IPS-18a (cell line): ENCODE results near the gene SYNJ2.

Experiments used
- H3K27ac ChIP-seq: one replicate; pipeline ENCODE4 v1.5.1; 2013; ENCODE audit warnings: low read length
- H3K27me3 ChIP-seq: one replicate; pipeline ENCODE4 v1.6.1; 2013; ENCODE audit warnings: mild to moderate bottlenecking, low read length; ENCODE audit not compliant: control insufficient read depth, insufficient read depth
- H3K36me3 ChIP-seq: one replicate; pipeline ENCODE4 v1.6.1; 2013; ENCODE audit warnings: low read depth, low read length; ENCODE audit not compliant: control insufficient read depth
- H3K4me1 ChIP-seq: one replicate; pipeline ENCODE4 v1.6.1; 2013; ENCODE audit warnings: low read depth, low read length; ENCODE audit not compliant: control insufficient read depth
- H3K4me3 ChIP-seq: one replicate; pipeline ENCODE4 v1.5.1; 2013; ENCODE audit warnings: low read length
- H3K9ac ChIP-seq: one replicate; pipeline ENCODE4 v1.6.1; 2013; ENCODE audit warnings: mild to moderate bottlenecking, low read length, moderate library complexity
- H3K9me3 ChIP-seq: one replicate; pipeline ENCODE4 v1.6.1; 2013; ENCODE audit warnings: low read depth, low read length; ENCODE audit not compliant: control insufficient read depth

The SYNJ2 gene

GRCh38 chr6:157996201-157996712 is 14.6 kb downstream of the SYNJ2 start:
- Histone ChIP-seq H3K36me3 (no peaks in the 10 kb centered on the region), H3K27ac (no peak overlapping the region), H3K27me3 (no peaks in the 10 kb centered on the region), H3K4me3 (no peak overlapping the region), H3K4me1 (peaks cover 13% of the 10 kb centered on the region), H3K9ac (no peak overlapping the region), H3K9me3 (no peaks in the 10 kb centered on the region)

- Histone ChIP-seq H3K4me1 (peaks cover 15% of the 10 kb centered on the region), H3K36me3 (no peaks in the 10 kb centered on the region), H3K27ac (no peak overlapping the region)
Observed at GRCh38 chr6:157996918-157997702, 15.4 kb downstream of the SYNJ2 start.

DNA sequence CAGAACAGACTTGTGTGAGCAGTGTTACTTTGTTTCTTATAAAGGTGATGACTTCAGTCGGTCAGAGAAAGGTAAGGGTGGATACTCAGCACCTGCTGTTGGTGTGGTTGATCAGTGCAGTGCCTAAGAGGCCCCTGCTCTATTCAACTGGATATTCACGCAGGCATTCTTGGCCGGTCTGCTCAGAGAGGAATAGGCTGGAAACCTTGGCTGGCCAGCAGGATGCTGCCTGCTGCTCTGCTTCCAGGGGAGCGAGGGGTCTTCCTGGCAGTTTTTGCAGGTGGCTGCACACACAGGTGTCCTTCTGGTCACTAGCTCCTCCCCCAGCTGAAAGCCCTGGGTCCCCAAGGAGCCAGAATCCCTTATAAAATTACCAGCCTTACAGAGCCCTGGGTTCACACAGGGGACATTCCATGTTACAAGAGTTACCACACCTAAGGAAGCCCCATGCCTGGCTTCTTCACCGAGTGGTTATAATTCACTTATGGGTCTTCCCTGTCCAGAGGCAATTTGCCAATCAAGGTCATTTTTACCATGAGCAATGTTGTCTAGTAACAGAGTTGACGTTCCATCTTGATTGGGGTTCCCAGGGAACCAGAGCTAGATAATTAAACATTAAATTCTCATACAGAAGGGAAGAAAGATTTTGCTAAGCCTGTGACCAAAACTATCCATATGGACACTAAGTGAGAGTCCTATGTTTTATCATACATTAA is 16.4 kb downstream of the SYNJ2 start:
- no peaks in the 10 kb centered on the region for H3K27me3 ChIP-seq
- H3K36me3 ChIP-seq = no peaks in the 10 kb centered on the region
- no peak overlapping the region for H3K4me3 ChIP-seq
- H3K4me1 ChIP-seq = peaks cover 24% of the 10 kb centered on the region
- no peak overlapping the region for H3K27ac ChIP-seq
- no peaks in the 10 kb centered on the region for H3K9me3 ChIP-seq
- H3K9ac ChIP-seq = no peak overlapping the region

More at GRCh38 chr6:157996918-157997702, 15.4 kb downstream of the SYNJ2 start:
- H3K9ac ChIP-seq = no peak overlapping the region
- no peak overlapping the region for H3K4me3 ChIP-seq
- H3K9me3 ChIP-seq = no peaks in the 10 kb centered on the region
- no peaks in the 10 kb centered on the region for H3K27me3 ChIP-seq

DNA sequence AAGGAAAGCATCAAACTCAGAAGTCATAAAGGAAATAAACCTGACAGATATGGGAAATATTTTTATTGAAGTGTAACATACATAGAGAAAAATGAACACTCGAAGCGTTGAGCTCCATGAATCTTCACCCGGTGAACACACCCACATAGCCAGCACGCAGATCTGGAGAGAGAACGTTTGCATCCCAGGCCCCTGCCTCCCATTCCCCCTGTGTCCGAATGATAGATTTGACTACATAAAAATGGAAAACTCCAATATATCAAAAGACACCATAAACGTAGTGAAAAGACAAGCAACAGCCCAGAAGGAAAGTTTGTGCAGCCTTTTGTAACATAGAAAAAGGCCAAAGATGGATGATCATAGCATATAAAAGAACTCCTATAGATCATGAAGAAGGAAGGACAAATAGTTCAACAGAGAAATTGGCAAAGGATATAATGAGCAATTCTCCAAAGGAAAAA is 17.1 kb downstream of the SYNJ2 start:
- H3K4me3 ChIP-seq = no peak overlapping the region
- no peaks in the 10 kb centered on the region for H3K36me3 ChIP-seq
- no peak overlapping the region for H3K9ac ChIP-seq
- H3K4me1 ChIP-seq = peaks cover 24% of the 10 kb centered on the region
- H3K9me3 ChIP-seq = no peaks in the 10 kb centered on the region
- no peaks in the 10 kb centered on the region for H3K27me3 ChIP-seq
- no peak overlapping the region for H3K27ac ChIP-seq

- Histone ChIP-seq H3K9ac (no peak overlapping the region), H3K27ac (no peak overlapping the region), H3K4me1 (peaks cover 24% of the 10 kb centered on the region), H3K36me3 (no peaks in the 10 kb centered on the region), H3K27me3 (no peaks in the 10 kb centered on the region), H3K9me3 (no peaks in the 10 kb centered on the region), H3K4me3 (no peak overlapping the region)
Observed at GRCh38 chr6:157999168-158000051, 17.7 kb downstream of the SYNJ2 start.

GRCh38 chr6:158000530-158001307 is 19.1 kb downstream of the SYNJ2 start:
- Histone ChIP-seq H3K9me3 (no peaks in the 10 kb centered on the region), H3K9ac (no peak overlapping the region), H3K4me1 (peaks cover 24% of the 10 kb centered on the region), H3K36me3 (no peaks in the 10 kb centered on the region), H3K4me3 (no peak overlapping the region), H3K27me3 (no peaks in the 10 kb centered on the region), H3K27ac (no peak overlapping the region)

- H3K36me3 ChIP-seq = no peaks in the 10 kb centered on the region
- H3K4me1 ChIP-seq = peaks cover 14% of the 10 kb centered on the region
- no peak overlapping the region for H3K9ac ChIP-seq
- no peak overlapping the region for H3K4me3 ChIP-seq
- no peaks in the 10 kb centered on the region for H3K9me3 ChIP-seq
- H3K27ac ChIP-seq = no peak overlapping the region
- H3K27me3 ChIP-seq = no peaks in the 10 kb centered on the region
Observed at GRCh38 chr6:158002249-158002950, 20.7 kb downstream of the SYNJ2 start.

DNA sequence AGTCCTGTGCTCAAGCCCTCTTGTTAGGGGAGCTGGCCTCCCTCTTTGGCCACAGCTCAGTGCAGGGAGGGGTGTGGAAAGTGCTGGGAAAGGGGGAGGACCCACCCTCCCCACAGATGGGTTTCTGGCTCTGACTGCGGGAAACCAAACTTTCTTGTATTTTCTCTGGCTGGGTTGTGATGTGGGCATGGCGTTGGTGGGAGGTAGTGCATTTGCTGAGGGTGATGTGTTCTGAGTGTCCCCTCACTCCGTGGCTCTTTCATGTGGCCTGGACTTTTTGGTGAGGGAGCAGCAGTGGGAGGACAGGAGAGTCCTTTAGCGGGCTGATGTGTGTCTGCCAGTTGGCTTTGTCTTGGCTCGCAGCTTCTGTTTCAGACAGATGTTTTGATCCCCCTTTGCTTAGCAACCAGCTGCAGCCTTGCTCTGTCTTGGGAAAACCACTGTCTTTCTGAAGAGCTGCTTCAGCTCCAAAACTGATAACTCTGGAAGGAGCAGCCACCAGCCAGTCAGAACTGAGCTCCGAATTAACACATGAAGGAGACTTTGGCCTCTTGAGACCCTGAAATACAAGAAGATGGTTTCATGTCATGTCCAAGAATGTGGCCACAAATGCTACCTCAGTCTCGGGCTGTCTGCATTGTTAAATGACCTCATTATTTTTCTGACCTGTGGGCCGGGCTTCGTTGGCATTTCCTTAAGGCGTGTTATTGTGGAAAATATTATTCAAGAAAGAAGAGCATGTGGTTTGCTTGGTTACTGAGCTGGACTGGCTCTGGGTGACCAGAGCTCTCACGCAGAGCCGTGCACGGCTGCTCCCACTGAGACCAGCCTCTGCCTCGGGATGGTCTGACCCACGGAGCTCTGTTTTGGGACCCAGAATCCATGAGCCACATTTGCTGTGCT is 21.5 kb downstream of the SYNJ2 start:
- Histone ChIP-seq H3K27me3 (no peaks in the 10 kb centered on the region), H3K4me3 (no peak overlapping the region), H3K9ac (no peak overlapping the region), H3K27ac (no peak overlapping the region), H3K9me3 (no peaks in the 10 kb centered on the region), H3K36me3 (no peaks in the 10 kb centered on the region), H3K4me1 (peaks cover 10% of the 10 kb centered on the region)

- H3K27me3 ChIP-seq = no peaks in the 10 kb centered on the region
- H3K4me3 ChIP-seq = no peak overlapping the region
- H3K9me3 ChIP-seq = no peaks in the 10 kb centered on the region
- no peak overlapping the region for H3K9ac ChIP-seq
- H3K4me1 ChIP-seq = peaks cover 10% of the 10 kb centered on the region
- no peaks in the 10 kb centered on the region for H3K36me3 ChIP-seq
- H3K27ac ChIP-seq = no peak overlapping the region
Observed at GRCh38 chr6:158003910-158004700, 22.4 kb downstream of the SYNJ2 start.
